ENCODE measurements around the gene RCAN2.
"Not testable (repeated sequence)": the region's sequence is repeated elsewhere in the genome, so short reads cannot be mapped to it uniquely, and the experiment has no call there.

Gene RCAN2

DNA sequence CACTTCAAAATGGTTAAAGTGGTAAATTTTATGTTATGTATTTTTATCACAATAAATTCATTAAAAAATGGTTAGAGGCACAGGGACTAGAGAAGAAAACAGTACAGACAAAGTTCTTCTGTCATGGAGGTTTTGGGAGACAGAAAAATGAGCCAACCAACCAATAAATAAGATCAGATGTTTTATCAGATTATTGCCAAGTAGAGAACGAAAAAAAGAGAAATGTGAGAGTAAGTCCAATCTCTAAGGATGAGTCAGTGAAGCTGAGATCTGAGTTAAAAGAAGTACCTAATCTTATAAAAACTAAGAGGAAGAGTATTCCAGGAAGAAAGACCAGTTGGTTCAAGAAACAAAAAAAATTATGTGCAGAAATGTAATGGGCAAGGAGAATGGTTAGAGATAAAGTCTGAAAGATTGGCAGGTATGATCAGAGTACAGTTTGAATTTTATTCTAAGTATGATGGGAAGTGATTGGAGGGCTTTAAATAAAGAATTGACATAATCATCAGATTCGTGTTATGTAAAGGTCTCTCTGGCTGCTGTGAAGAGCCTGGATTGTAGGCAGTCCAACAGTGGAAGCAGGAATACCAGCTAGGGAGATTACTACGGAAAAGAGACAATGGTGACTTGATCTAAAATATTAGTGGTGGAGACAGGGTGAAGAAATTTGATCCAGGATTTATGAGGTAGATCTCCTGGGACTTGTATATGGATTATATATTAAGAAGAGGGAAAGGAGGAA lies 79.6 kb downstream of the RCAN2 start:
- H3K9me3 ChIP-seq (ENCODE audit: control insufficient read depth, low read length), result no peaks in the 10 kb centered on the region
- H3K27me3 ChIP-seq (ENCODE audit: control insufficient read depth, insufficient read depth, low read length), result no peaks in the 10 kb centered on the region
- H3K79me2 ChIP-seq, result peaks cover 10% of the 10 kb centered on the region
- no peak overlapping the region for H3K4me3 ChIP-seq (ENCODE audit: low read depth, low read length)
- H2AFZ ChIP-seq, result no peak overlapping the region
- H3K36me3 ChIP-seq (ENCODE audit: control insufficient read depth, insufficient read depth, low read length), result no peaks in the 10 kb centered on the region
- no peak overlapping the region for H3K27ac ChIP-seq
- H3K4me1 ChIP-seq, result peaks cover 9% of the 10 kb centered on the region
- H3K9ac ChIP-seq, result no peak overlapping the region
- TF ChIP-seq, protein P1, sequence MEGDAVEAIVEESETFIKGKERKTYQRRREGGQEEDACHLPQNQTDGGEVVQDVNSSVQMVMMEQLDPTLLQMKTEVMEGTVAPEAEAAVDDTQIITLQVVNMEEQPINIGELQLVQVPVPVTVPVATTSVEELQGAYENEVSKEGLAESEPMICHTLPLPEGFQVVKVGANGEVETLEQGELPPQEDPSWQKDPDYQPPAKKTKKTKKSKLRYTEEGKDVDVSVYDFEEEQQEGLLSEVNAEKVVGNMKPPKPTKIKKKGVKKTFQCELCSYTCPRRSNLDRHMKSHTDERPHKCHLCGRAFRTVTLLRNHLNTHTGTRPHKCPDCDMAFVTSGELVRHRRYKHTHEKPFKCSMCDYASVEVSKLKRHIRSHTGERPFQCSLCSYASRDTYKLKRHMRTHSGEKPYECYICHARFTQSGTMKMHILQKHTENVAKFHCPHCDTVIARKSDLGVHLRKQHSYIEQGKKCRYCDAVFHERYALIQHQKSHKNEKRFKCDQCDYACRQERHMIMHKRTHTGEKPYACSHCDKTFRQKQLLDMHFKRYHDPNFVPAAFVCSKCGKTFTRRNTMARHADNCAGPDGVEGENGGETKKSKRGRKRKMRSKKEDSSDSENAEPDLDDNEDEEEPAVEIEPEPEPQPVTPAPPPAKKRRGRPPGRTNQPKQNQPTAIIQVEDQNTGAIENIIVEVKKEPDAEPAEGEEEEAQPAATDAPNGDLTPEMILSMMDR (IDR thresholded peaks at IDR 0.05), result no peak
- H3K4me2 ChIP-seq (ENCODE audit: low read length), result no peak overlapping the region

DNA sequence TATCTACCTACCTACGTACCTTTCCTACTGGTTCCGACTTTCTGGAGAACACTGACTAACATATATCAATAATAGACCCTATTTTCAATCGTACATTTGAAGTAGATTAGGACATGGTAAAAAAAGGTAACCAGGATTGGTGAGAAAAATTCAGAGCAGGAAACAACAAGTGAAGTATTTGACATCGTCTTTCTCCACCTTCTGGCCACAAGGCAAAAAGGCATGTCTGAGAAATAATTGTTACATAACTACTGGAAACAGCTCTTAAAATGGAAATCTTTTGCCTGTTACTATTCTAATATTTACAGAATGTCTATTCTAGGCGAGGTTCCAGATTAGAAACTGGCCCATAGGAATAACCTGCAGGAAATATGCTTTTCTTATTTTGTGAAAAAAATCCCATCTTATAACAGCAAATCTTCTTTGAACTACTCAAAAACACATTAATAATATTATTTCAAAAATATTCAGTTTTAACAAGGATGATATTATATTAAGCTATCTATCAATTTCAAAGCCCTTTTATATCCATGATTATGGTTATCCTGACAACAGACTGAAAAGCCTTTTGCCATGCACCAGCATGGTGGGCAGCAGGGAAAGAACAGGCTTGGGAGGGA lies 80.8 kb downstream of the RCAN2 start:
- Histone ChIP-seq H3K27ac (no peak overlapping the region), H3K4me3 (ENCODE audit: low read depth, low read length) (no peak overlapping the region), H2AFZ (no peak overlapping the region), H3K4me1 (peaks cover 11% of the 10 kb centered on the region), H3K9ac (no peak overlapping the region), H3K4me2 (ENCODE audit: low read length) (no peak overlapping the region), H3K36me3 (ENCODE audit: control insufficient read depth, insufficient read depth, low read length) (no peaks in the 10 kb centered on the region), H3K27me3 (ENCODE audit: control insufficient read depth, insufficient read depth, low read length) (no peaks in the 10 kb centered on the region), H3K79me2 (peaks cover 13% of the 10 kb centered on the region), H3K9me3 (ENCODE audit: control insufficient read depth, low read length) (no peaks in the 10 kb centered on the region)
- TF ChIP-seq, protein P1 (IDR thresholded peaks at IDR 0.05), result peak; percentile 78

DNA sequence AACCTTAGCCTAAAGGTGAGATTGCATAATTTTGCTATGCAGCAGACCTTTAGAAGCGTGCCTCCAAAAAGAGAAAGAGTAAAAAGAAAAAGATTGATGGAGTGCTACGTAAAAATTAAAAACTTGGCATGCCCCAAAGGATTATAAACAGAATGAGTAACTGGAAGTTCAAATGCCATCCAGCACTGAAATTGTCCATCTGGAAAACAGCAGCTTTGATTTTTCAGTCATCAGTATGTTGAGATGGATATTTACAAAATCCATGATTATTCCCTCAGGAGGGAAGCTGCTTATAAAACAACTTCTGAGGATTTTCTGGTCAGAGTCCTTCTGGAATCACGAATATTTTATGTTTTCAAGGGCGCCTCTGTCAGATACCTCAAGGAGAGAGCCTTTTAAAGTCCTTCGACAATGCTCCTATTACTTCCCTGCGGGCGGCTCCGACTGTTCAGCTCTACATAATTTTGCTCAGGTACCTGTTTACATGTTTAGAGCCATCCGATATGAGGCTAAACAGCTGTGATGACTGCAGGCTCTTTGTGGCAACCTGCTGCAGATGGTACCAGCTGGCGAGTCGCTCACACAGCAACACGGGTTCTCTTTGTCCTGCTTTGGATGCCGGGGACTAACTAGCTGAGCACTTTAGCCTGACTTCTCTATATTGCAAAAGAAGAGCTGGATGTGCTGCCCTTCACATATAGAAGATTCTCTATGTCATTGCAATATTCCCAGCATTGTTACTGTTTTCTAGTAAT lies 83.3 kb downstream of the RCAN2 start:
- Histone ChIP-seq H3K27me3 (ENCODE audit: control insufficient read depth, insufficient read depth, low read length) (no peaks in the 10 kb centered on the region), H3K79me2 (peaks cover 13% of the 10 kb centered on the region), H2AFZ (no peak overlapping the region), H3K9ac (no peak overlapping the region), H3K4me3 (ENCODE audit: low read depth, low read length) (no peak overlapping the region), H3K36me3 (ENCODE audit: control insufficient read depth, insufficient read depth, low read length) (no peaks in the 10 kb centered on the region), H3K4me1 (peaks cover 11% of the 10 kb centered on the region), H3K27ac (no peak overlapping the region), H3K4me2 (ENCODE audit: low read length) (no peak overlapping the region), H3K9me3 (ENCODE audit: control insufficient read depth, low read length) (no peaks in the 10 kb centered on the region)
- TF ChIP-seq, protein P1 (IDR thresholded peaks at IDR 0.05), result no peak

DNA sequence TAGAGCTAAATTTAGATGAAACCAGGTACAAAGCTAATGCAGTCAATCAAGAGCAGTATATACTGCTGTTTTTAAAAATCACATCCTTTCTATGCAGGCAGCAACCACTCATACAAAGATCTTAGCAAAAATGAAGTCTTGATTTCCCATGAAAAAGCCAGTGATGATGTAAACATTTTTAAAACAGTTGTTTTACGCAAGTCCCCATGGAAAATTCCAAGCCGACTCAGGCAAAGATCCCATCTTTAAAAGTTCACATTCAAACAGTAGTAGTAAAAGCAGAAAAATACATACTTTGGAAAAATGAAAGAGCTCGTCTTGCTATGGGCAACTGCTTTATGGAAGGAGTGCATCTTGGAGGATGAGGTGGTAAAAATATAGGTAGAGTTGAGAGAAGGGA lies 84.0 kb downstream of the RCAN2 start:
- Histone ChIP-seq H2AFZ (peak overlapping the region; percentile 57), H3K27me3 (ENCODE audit: control insufficient read depth, insufficient read depth, low read length) (no peaks in the 10 kb centered on the region), H3K4me1 (peaks cover 11% of the 10 kb centered on the region), H3K4me2 (ENCODE audit: low read length) (peak overlapping the region; percentile 5), H3K9me3 (ENCODE audit: control insufficient read depth, low read length) (no peaks in the 10 kb centered on the region), H3K27ac (no peak overlapping the region), H3K36me3 (ENCODE audit: control insufficient read depth, insufficient read depth, low read length) (no peaks in the 10 kb centered on the region), H3K9ac (no peak overlapping the region), H3K79me2 (peaks cover 13% of the 10 kb centered on the region), H3K4me3 (ENCODE audit: low read depth, low read length) (no peak overlapping the region)
- TF ChIP-seq, protein P1 (IDR thresholded peaks at IDR 0.05), result no peak

DNA sequence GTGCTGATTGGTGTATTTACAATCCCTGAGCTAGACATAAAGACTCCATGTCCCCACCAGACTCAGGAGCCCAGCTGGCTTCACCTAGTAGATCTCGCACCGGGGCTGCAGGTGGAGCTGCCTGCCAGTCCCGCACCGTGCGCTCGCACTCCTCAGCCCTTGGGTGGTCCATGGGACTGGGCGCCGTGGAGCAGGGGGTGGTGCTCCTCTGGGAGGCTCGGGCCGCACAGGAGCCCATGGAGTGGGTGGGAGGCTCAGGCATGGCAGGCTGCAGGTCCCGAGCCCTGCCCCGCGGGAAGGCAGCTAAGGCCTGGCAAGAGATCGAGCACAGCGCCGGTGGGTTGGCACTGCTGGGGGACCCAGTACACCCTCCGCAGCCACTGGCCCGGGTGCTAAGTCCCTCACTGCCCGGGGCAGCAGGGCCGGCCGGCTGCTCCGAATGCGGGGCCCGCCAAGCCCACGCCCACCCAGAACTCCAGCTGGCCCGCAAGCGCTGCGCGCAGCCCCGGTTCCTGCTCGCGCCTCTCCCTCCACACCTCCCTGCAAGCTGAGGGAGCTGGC lies 85.5 kb downstream of the RCAN2 start:
- H3K79me2 ChIP-seq, result peaks cover 13% of the 10 kb centered on the region
- H3K36me3 ChIP-seq (ENCODE audit: control insufficient read depth, insufficient read depth, low read length); H3K9me3 ChIP-seq (ENCODE audit: control insufficient read depth, low read length); H2AFZ ChIP-seq; H3K27me3 ChIP-seq (ENCODE audit: control insufficient read depth, insufficient read depth, low read length); H3K4me2 ChIP-seq (ENCODE audit: low read length); H3K27ac ChIP-seq; H3K9ac ChIP-seq; H3K4me3 ChIP-seq (ENCODE audit: low read depth, low read length): not testable (repeated sequence)
- peaks cover 11% of the 10 kb centered on the region for H3K4me1 ChIP-seq
